B cell (primary cell): Measurements from ENCODE around the gene PRAC2. TPM values are rescaled to one million over a fixed set of nuclear protein-coding genes. Genes with fewer than 3 reads are reported as not detected.
A peak's percentile ranks its signal among the peaks of the same experiment; 100 is the strongest.

Experiments used
- ATAC-seq: fragments of 200-7000 bp; cut with Tn5 transposase; one replicate; pipeline ENCODE4 v1.10.0; 2021; ENCODE audit warnings: low read depth, mild to moderate bottlenecking, moderate number of reproducible peaks, moderate library complexity
- CTCF ChIA-PET: fragments of 350-600 bp; sonication (Branson Sonifier 250); formaldehyde crosslinking; loops from one replicate; lab custom pipeline; 2021; ENCODE audit warnings: antibody characterized with exemption, inconsistent platforms; lab: Charles Lee
- POLR2A ChIA-PET: fragments of 350-600 bp; sonication (Branson Sonifier 250); formaldehyde crosslinking; loops from one replicate; lab custom pipeline; 2021; ENCODE audit warnings: antibody characterized with exemption; lab: Charles Lee
- DNase-seq: peaks from one replicate; pipeline ENCODE4 v3.0.0; 2013
- H2AFZ ChIP-seq: 2 replicates; pipeline ENCODE4 v1.6.1; 2012; ENCODE audit warnings: mild to moderate bottlenecking, low read depth, low read length; ENCODE audit not compliant: insufficient read depth, poor library complexity, severe bottlenecking
- H3K27ac ChIP-seq, 2 donors: 1 replicate in 1 of 2; 2 replicates in 1 of 2; pipeline ENCODE4 v1.5.1; 2012 to 2013; ENCODE audit warnings: low read length in 2 of 2, mild to moderate bottlenecking in 2 of 2, moderate library complexity in 1 of 2
- H3K27me3 ChIP-seq, 4 experiments: fragments of 200-600 bp in 1 of 4; sonication (generic) in 1 of 4; replicated peaks in 1 of 4; 1 replicate in 2 of 4; 2 replicates in 2 of 4; pipeline versions ENCODE4 v1.6.1 to v1.7.0; 2013 to 2016; ENCODE audit warnings: low read length in 3 of 4, mild to moderate bottlenecking in 2 of 4, mixed read lengths in 1 of 4, moderate library complexity in 1 of 4; ENCODE audit not compliant: insufficient read depth in 4 of 4, control insufficient read depth in 3 of 4; ENCODE audit errors: control extremely low read depth in 1 of 4
- H3K36me3 ChIP-seq, 2 experiments: replicated peaks in 1 of 2; 1 replicate in 1 of 2; 2 replicates in 1 of 2; pipeline versions ENCODE4 v1.6.1 to v1.7.1; 2013; ENCODE audit warnings: low read length in 1 of 2; ENCODE audit not compliant: insufficient read depth in 2 of 2, control insufficient read depth in 1 of 2; ENCODE audit errors: control extremely low read depth in 1 of 2, extremely low read depth in 1 of 2
- H3K4me1 ChIP-seq, 2 donors: fragments of 200-600 bp in 1 of 2; sonication (generic) in 1 of 2; 1 replicate in 1 of 2; 2 replicates in 1 of 2; pipeline versions ENCODE4 v1.5.1 to v1.6.1; 2013 to 2017; ENCODE audit warnings: low read length in 2 of 2; ENCODE audit not compliant: control insufficient read depth in 2 of 2, insufficient read depth in 2 of 2
- H3K4me2 ChIP-seq: replicated peaks from 2 replicates; pipeline ENCODE3; 2012; ENCODE audit warnings: mild to moderate bottlenecking, low read depth, low read length; ENCODE audit not compliant: poor library complexity, severe bottlenecking
- H3K4me3 ChIP-seq, 5 experiments: fragments of 200-600 bp in 1 of 5; sonication (generic) in 1 of 5; 1 replicate in 3 of 5; 2 replicates in 2 of 5; pipeline versions ENCODE4 v1.5.1 to v1.7.0; 2011 to 2016; ENCODE audit warnings: low read length in 4 of 5, mild to moderate bottlenecking in 4 of 5, low read depth in 2 of 5, control low read depth in 1 of 5, moderate library complexity in 1 of 5; ENCODE audit not compliant: insufficient read depth in 1 of 5; ENCODE audit errors: control extremely low read depth in 1 of 5, extremely low read depth in 1 of 5
- H3K79me2 ChIP-seq: fragments of 200-600 bp; sonication (generic); one replicate; pipeline ENCODE4 v1.6.0; 2016; ENCODE audit warnings: low read length; ENCODE audit not compliant: control insufficient read depth, insufficient read depth
- H3K9ac ChIP-seq: fragments of 200-600 bp; sonication (generic); 2 replicates; pipeline ENCODE4 v1.6.1; 2017; ENCODE audit warnings: mild to moderate bottlenecking, low read length, moderate library complexity
- H3K9me3 ChIP-seq, 3 donors: one replicate each; pipeline versions ENCODE4 v1.6.1 to v1.7.1; 2013; ENCODE audit warnings: low read length in 2 of 3; ENCODE audit not compliant: control insufficient read depth in 2 of 3, insufficient read depth in 1 of 3; ENCODE audit errors: control extremely low read depth in 1 of 3
- H4K20me1 ChIP-seq: 2 replicates; pipeline ENCODE4 v1.6.0; 2012; ENCODE audit warnings: mild to moderate bottlenecking, low read length; ENCODE audit not compliant: insufficient read depth, control insufficient read depth, poor library complexity, severe bottlenecking
- H3K27ac Mint-ChIP-seq: one replicate; pipeline ENCODE4 v1.8.0; 2021; ENCODE audit warnings: mixed read lengths
- H3K27me3 Mint-ChIP-seq: one replicate; pipeline ENCODE4 v1.8.0; 2021; ENCODE audit warnings: mixed read lengths
- H3K4me1 Mint-ChIP-seq: one replicate; pipeline ENCODE4 v1.8.0; 2021; ENCODE audit warnings: mixed read lengths
- H3K4me3 Mint-ChIP-seq: one replicate; pipeline ENCODE4 v1.8.0; 2021; ENCODE audit warnings: mixed read lengths
- H3K9me3 Mint-ChIP-seq: one replicate; pipeline ENCODE4 v1.8.0; 2022; ENCODE audit warnings: mixed read lengths; ENCODE audit not compliant: insufficient read depth
- CTCF ChIP-seq: fragments of 200-600 bp; IDR thresholded peaks from one replicate; pipeline ENCODE4 v1.8.0; 2022; ENCODE audit warnings: antibody characterized with exemption, mild to moderate bottlenecking
- EZH2 ChIP-seq: IDR thresholded peaks from 2 replicates; pipeline ENCODE4 v1.6.1; 2012; ENCODE audit warnings: borderline replicate concordance, low read depth, mild to moderate bottlenecking, moderate library complexity, low read length; ENCODE audit not compliant: insufficient read depth, poor library complexity, severe bottlenecking
- WGBS: methylation state at CpG from one replicate; pipeline ENCODE4 v1.1.5; 2013; ENCODE audit warnings: missing lambda C conversion rate; ENCODE audit not compliant: insufficient coverage; 5-methylcytosine and 5-hydroxymethylcytosine counted together
- intact Hi-C: fragments of 100-400 bp; cut with micrococcal nuclease; formaldehyde crosslinking; loops from one replicate; pipeline ENCODE4 v1.10.0; 2022
- polyA plus RNA-seq: library from polyadenylated mRNA; depleted of rRNA; stranded (reverse); fragments of >200 nt; gene quantifications from 2 replicates; pipeline ENCODE4 v1.2.3, GENCODE V29; 2012
- total RNA-seq, 2 donors: library from RNA; stranded (reverse); fragments of 120-200 nt in 1 of 2; gene quantifications; 1 replicate in 1 of 2; 2 replicates in 1 of 2; pipeline versions ENCODE4 v1.2.3 to v1.2.4, GENCODE V29; 2013 to 2022

Gene PRAC2
- total and polyA plus RNA-seq, 2 donors (not counting 1 experiment from before 2014, with no cell fraction given) = not detected

- Histone ChIP-seq H4K20me1 (no peaks in the 10 kb centered on the region), H3K4me3 (no peak overlapping the region), H3K27ac (no peak overlapping the region), H3K9me3 (peaks cover 0 to 42% (median 6%) of the 10 kb centered on the region in 3 donors), H3K4me2 (no peak overlapping the region), H3K79me2 (no peaks in the 10 kb centered on the region), H3K4me1 (peaks cover 3 to 58% of the 10 kb centered on the region in 2 donors), H2AFZ (no peak overlapping the region), H3K27me3 (peaks cover 0 to 97% (median 87%) of the 10 kb centered on the region in 4 experiments), H3K36me3 (no peaks in the 10 kb centered on the region), H3K9ac (no peak overlapping the region)
- intact Hi-C loops = no loop called here
- Mint-ChIP-seq H3K27me3 (peaks cover 80% of the 10 kb centered on the region), H3K9me3 (no peaks in the 10 kb centered on the region), H3K4me1 (peaks cover 15% of the 10 kb centered on the region), H3K4me3 (no peak overlapping the region), H3K27ac (no peak overlapping the region)
- 23% methylated on average over 4 of the region's 16 CpGs for WGBS
- DNase-seq = peak; percentile 34
- ChIA-PET POLR2A (no interaction called here), CTCF (interaction anchor here (0.7 to 2.6 kb wide), 5 partner anchors 25 to 802 kb away, joined by 3 to 13 read pairs (median 3); partner anchors contain the start of gene PRAC2)
- ATAC-seq = no peak
- no peak for TF ChIP-seq CTCF
- TF ChIP-seq EZH2 = no peak
These were observed 26.0 kb downstream of the PRAC2 start for GRCh38 chr17:48748718-48749566.
